ENCODE results near the gene ZPR1. TPM values are rescaled to one million over a fixed set of nuclear protein-coding genes. Genes with fewer than 3 reads are reported as not detected.

Gene ZPR1
- total RNA-seq, 2 donors from 2014 or later = 77.6 to 106 TPM

- Mint-ChIP-seq H3K27me3 (ENCODE audit: low read depth) (no peaks in the 10 kb centered on the region), H3K4me3 (no peak within 1 kb of the TSS), H3K27ac (no peak within 1 kb of the TSS), H3K36me3 (ENCODE audit: insufficient read depth in 2 of 2) (no peaks in the 10 kb centered on the region), H3K9me3 (no peaks in the 10 kb centered on the region), H3K4me1 (ENCODE audit: low read depth) (peaks cover under 1% of the 10 kb centered on the region)
- no peak for DNase-seq
- no peak for ATAC-seq (replicated peaks in 1 of 2)
Measured at GRCh38 chr11:116829525-116830183, 41.8 kb upstream of the ZPR1 start, which contains the start of gene APOC3. APOC3 (plus strand) TSS chr11:116829907; CDS start chr11:116830583, 676 bp downstream.

- Mint-ChIP-seq H3K4me1 (ENCODE audit: low read depth) (no peaks in the 10 kb centered on the region), H3K36me3 (ENCODE audit: insufficient read depth in 2 of 2) (no peaks in the 10 kb centered on the region), H3K27me3 (ENCODE audit: low read depth) (no peaks in the 10 kb centered on the region), H3K4me3 (no peak overlapping the region), H3K27ac (no peak overlapping the region), H3K9me3 (no peaks in the 10 kb centered on the region)
- DNase-seq (no peak), ATAC-seq (replicated peaks in 1 of 2) (no peak)
Measured at GRCh38 chr11:116828632-116829524, 41.1 kb upstream of the ZPR1 start.

GRCh38 chr11:116827461-116827860 is 39.6 kb upstream of the ZPR1 start:
- H3K36me3 Mint-ChIP-seq (ENCODE audit: insufficient read depth in 2 of 2) = no peaks in the 10 kb centered on the region
- no peak overlapping the region for H3K27ac Mint-ChIP-seq
- no peaks in the 10 kb centered on the region for H3K4me1 Mint-ChIP-seq (ENCODE audit: low read depth)
- no peak for ATAC-seq (replicated peaks in 1 of 2)
- no peaks in the 10 kb centered on the region for H3K27me3 Mint-ChIP-seq (ENCODE audit: low read depth)
- no peak for DNase-seq
- no peak overlapping the region for H3K4me3 Mint-ChIP-seq
- no peaks in the 10 kb centered on the region for H3K9me3 Mint-ChIP-seq

- no peak for ATAC-seq (replicated peaks in 1 of 2)
- H3K4me1 Mint-ChIP-seq (ENCODE audit: low read depth) = no peaks in the 10 kb centered on the region
- H3K27ac Mint-ChIP-seq = no peak overlapping the region
Measured at GRCh38 chr11:116826751-116827431, 39.1 kb upstream of the ZPR1 start.

GRCh38 chr11:116825854-116826750 is 38.3 kb upstream of the ZPR1 start:
- ATAC-seq (replicated peaks in 1 of 2) (no peak), DNase-seq (no peak)
- no peaks in the 10 kb centered on the region for H3K27me3 Mint-ChIP-seq (ENCODE audit: low read depth)
- H3K9me3 Mint-ChIP-seq = no peaks in the 10 kb centered on the region
- H3K4me1 Mint-ChIP-seq (ENCODE audit: low read depth) = no peaks in the 10 kb centered on the region
- no peak overlapping the region for H3K27ac Mint-ChIP-seq
- no peak overlapping the region for H3K4me3 Mint-ChIP-seq
- H3K36me3 Mint-ChIP-seq (ENCODE audit: insufficient read depth in 2 of 2) = no peaks in the 10 kb centered on the region

More at GRCh38 chr11:116826751-116827431, 39.1 kb upstream of the ZPR1 start:
- no peaks in the 10 kb centered on the region for H3K9me3 Mint-ChIP-seq
- no peaks in the 10 kb centered on the region for H3K36me3 Mint-ChIP-seq (ENCODE audit: insufficient read depth in 2 of 2)
- H3K4me3 Mint-ChIP-seq = no peak overlapping the region
- H3K27me3 Mint-ChIP-seq (ENCODE audit: low read depth) = no peaks in the 10 kb centered on the region
- DNase-seq = no peak

- ATAC-seq (replicated peaks in 1 of 2) = no peak
- H3K4me1 Mint-ChIP-seq (ENCODE audit: low read depth) = no peaks in the 10 kb centered on the region
- no peaks in the 10 kb centered on the region for H3K36me3 Mint-ChIP-seq (ENCODE audit: insufficient read depth in 2 of 2)
- no peak overlapping the region for H3K4me3 Mint-ChIP-seq
- H3K27me3 Mint-ChIP-seq (ENCODE audit: low read depth) = no peaks in the 10 kb centered on the region
- no peak for DNase-seq
- H3K27ac Mint-ChIP-seq = no peak overlapping the region
- no peaks in the 10 kb centered on the region for H3K9me3 Mint-ChIP-seq
Measured at GRCh38 chr11:116825434-116825833, 37.6 kb upstream of the ZPR1 start.

GRCh38 chr11:116823031-116823843 is 35.4 kb upstream of the ZPR1 start, which contains the start of gene APOA4:
APOA4 (minus strand) TSS chr11:116823304; CDS start chr11:116823191, 113 bp downstream.
- H3K36me3 Mint-ChIP-seq (ENCODE audit: insufficient read depth in 2 of 2) = no peaks in the 10 kb centered on the region
- no peak for ATAC-seq (replicated peaks in 1 of 2)

GRCh38 chr11:116822575-116822974 is 34.8 kb upstream of the ZPR1 start:
- H3K27ac Mint-ChIP-seq = no peak overlapping the region
- H3K4me3 Mint-ChIP-seq = no peak overlapping the region
- DNase-seq = no peak
- no peaks in the 10 kb centered on the region for H3K9me3 Mint-ChIP-seq
- H3K27me3 Mint-ChIP-seq (ENCODE audit: low read depth) = no peaks in the 10 kb centered on the region
- no peaks in the 10 kb centered on the region for H3K4me1 Mint-ChIP-seq (ENCODE audit: low read depth)
- ATAC-seq (replicated peaks in 1 of 2) = no peak
- H3K36me3 Mint-ChIP-seq (ENCODE audit: insufficient read depth in 2 of 2) = no peaks in the 10 kb centered on the region

More at GRCh38 chr11:116823031-116823843, 35.4 kb upstream of the ZPR1 start, which contains the start of gene APOA4:
- Mint-ChIP-seq H3K4me1 (ENCODE audit: low read depth) (no peaks in the 10 kb centered on the region), H3K27ac (no peak within 1 kb of the TSS), H3K27me3 (ENCODE audit: low read depth) (no peaks in the 10 kb centered on the region), H3K9me3 (no peaks in the 10 kb centered on the region), H3K4me3 (no peak within 1 kb of the TSS)
- no peak for DNase-seq

GRCh38 chr11:116821050-116821918 is 33.5 kb upstream of the ZPR1 start:
- no peaks in the 10 kb centered on the region for H3K9me3 Mint-ChIP-seq
- DNase-seq = no peak
- no peaks in the 10 kb centered on the region for H3K36me3 Mint-ChIP-seq (ENCODE audit: insufficient read depth in 2 of 2)
- no peak for ATAC-seq (replicated peaks in 1 of 2)
- H3K4me3 Mint-ChIP-seq = no peak overlapping the region
- no peaks in the 10 kb centered on the region for H3K27me3 Mint-ChIP-seq (ENCODE audit: low read depth)
- H3K4me1 Mint-ChIP-seq (ENCODE audit: low read depth) = no peaks in the 10 kb centered on the region
- no peak overlapping the region for H3K27ac Mint-ChIP-seq

GRCh38 chr11:116819049-116819448 is 31.2 kb upstream of the ZPR1 start:
- DNase-seq (no peak), ATAC-seq (replicated peaks in 1 of 2) (no peak)
- Mint-ChIP-seq H3K4me1 (ENCODE audit: low read depth) (no peaks in the 10 kb centered on the region), H3K4me3 (no peak overlapping the region), H3K9me3 (no peaks in the 10 kb centered on the region), H3K27ac (no peak overlapping the region), H3K36me3 (ENCODE audit: insufficient read depth in 2 of 2) (no peaks in the 10 kb centered on the region), H3K27me3 (ENCODE audit: low read depth) (no peaks in the 10 kb centered on the region)

GRCh38 chr11:116814502-116814901 is 26.7 kb upstream of the ZPR1 start:
- no peaks in the 10 kb centered on the region for H3K27me3 Mint-ChIP-seq (ENCODE audit: low read depth)
- ATAC-seq (replicated peaks in 1 of 2) = no peak

More at GRCh38 chr11:116814502-116814901, 26.7 kb upstream of the ZPR1 start:
- H3K36me3 Mint-ChIP-seq (ENCODE audit: insufficient read depth in 2 of 2) = no peaks in the 10 kb centered on the region
- H3K4me1 Mint-ChIP-seq (ENCODE audit: low read depth) = no peaks in the 10 kb centered on the region
- H3K27ac Mint-ChIP-seq = no peak overlapping the region
- no peaks in the 10 kb centered on the region for H3K9me3 Mint-ChIP-seq
- no peak overlapping the region for H3K4me3 Mint-ChIP-seq
- no peak for DNase-seq

All from activated T-cell treated with anti-CD3 and anti-CD28 coated beads, Interleukin-2, amount 50 U/mL, for 72 hours (primary cell).